ENCODE data around the gene RBM17. TPM values are rescaled to one million over a fixed set of nuclear protein-coding genes. Genes with fewer than 3 reads are reported as not detected.

RBM17 gene
- total RNA-seq, 6 donors from 2014 or later, result 67.6 to 192 (median 84.8) TPM

- peaks cover 0 to 14% (median 5%) of the 10 kb centered on the region in 4 donors for H3K4me1 ChIP-seq
- H3K36me3 ChIP-seq, result peaks cover 45 to 97% (median 57%) of the 10 kb centered on the region in 4 donors
- no peaks in the 10 kb centered on the region for H3K9me3 ChIP-seq
- H3K27ac ChIP-seq, result no peak overlapping the region
- peak in 1 of 2 donors; percentile 33 for TF ChIP-seq POLR2AphosphoS5 (IDR thresholded peaks at IDR 0.05)
- peak; percentile 54 to 82 (median 78) for TF ChIP-seq CTCF (IDR thresholded peaks at IDR 0.05)
- no peak for TF ChIP-seq EP300 (IDR thresholded peaks at IDR 0.05)
- no peak for TF ChIP-seq POLR2A (IDR thresholded peaks at IDR 0.05)
- WGBS, 2 donors, result 45 to 48% methylated on average over 12 of the region's 12 CpGs
- H3K4me3 ChIP-seq, result no peak overlapping the region
- peak in 1 of 2 donors; percentile 68 for ATAC-seq (ENCODE audit: low FRiP score in 2 of 2)
- no peak for DNase-seq
- H3K27me3 ChIP-seq, result no peaks in the 10 kb centered on the region
These were observed 20.0 kb downstream of the RBM17 start for GRCh38 chr10:6108631-6109443.

DNA sequence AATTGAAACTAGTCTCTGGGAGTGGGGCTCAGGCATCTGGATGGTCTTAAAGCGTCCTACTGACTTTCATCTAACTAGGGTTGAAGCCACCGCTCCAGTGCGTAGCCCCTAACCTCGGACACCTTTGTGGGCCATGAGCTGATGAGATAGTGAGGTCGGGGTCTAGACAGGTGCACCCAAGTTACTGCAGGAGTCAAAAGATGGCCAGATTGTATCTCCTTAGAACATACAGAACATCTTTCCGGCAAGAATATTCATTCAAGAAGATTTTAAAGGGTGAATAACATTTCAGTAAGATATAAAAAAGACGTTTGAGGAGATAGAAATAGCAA is 20.6 kb downstream of the RBM17 start:
- WGBS, 2 donors, result 83 to 89% methylated on average over 7 of the region's 7 CpGs
- DNase-seq (no peak), ATAC-seq (ENCODE audit: low FRiP score in 2 of 2) (no peak)
- Histone ChIP-seq H3K4me1 (peaks cover under 1 to 15% (median 5%) of the 10 kb centered on the region in 4 donors), H3K36me3 (peaks cover 51 to 99% (median 62%) of the 10 kb centered on the region in 4 donors), H3K4me3 (no peak overlapping the region), H3K27ac (no peak overlapping the region), H3K27me3 (no peaks in the 10 kb centered on the region), H3K9me3 (no peaks in the 10 kb centered on the region)
- no peak for TF ChIP-seq POLR2AphosphoS5 (IDR thresholded peaks at IDR 0.05)
- TF ChIP-seq CTCF (IDR thresholded peaks at IDR 0.05), result no peak
- TF ChIP-seq EP300 (IDR thresholded peaks at IDR 0.05), result no peak
- TF ChIP-seq POLR2A (IDR thresholded peaks at IDR 0.05), result no peak

GRCh38 chr10:6110136-6110535 is 21.3 kb downstream of the RBM17 start:
- H3K4me3 ChIP-seq, result no peak overlapping the region
- no peaks in the 10 kb centered on the region for H3K9me3 ChIP-seq
- peaks cover 48 to 99% (median 66%) of the 10 kb centered on the region in 4 donors for H3K36me3 ChIP-seq
- 86 to 91% methylated on average over 5 of the region's 5 CpGs for WGBS, 2 donors
- no peaks in the 10 kb centered on the region for H3K27me3 ChIP-seq
- H3K27ac ChIP-seq, result no peak overlapping the region
- DNase-seq, result no peak
- no peak for ATAC-seq (ENCODE audit: low FRiP score in 2 of 2)
- TF ChIP-seq POLR2A (IDR thresholded peaks at IDR 0.05), result no peak
- no peak for TF ChIP-seq POLR2AphosphoS5 (IDR thresholded peaks at IDR 0.05)
- TF ChIP-seq CTCF (IDR thresholded peaks at IDR 0.05), result no peak
- TF ChIP-seq EP300 (IDR thresholded peaks at IDR 0.05), result no peak
- peaks cover 6 to 22% (median 9%) of the 10 kb centered on the region in 4 donors for H3K4me1 ChIP-seq

DNA sequence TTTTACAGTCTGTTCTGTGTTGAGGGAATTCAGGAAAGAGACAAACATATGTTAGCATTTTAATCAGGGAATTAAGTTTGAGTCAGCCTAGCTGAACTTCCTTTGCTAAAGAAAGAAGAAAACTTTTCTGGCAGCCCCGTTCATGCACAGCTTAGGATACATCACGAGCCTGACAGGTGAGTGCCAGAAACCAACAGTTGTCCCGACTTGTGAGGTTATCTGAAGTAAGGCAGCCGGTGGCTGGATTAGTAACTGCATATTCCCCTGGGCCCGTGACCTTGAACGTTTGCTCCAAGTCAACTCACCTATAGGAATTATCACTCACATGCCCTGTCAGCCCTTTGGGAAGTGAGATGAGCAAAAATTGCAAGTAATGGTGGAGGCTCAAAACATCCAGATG is 24.1 kb downstream of the RBM17 start:
- H3K27ac ChIP-seq, result no peak overlapping the region
- no peaks in the 10 kb centered on the region for H3K9me3 ChIP-seq
- H3K4me3 ChIP-seq, result no peak overlapping the region
- ATAC-seq (ENCODE audit: low FRiP score in 2 of 2) (no peak), DNase-seq (no peak)
- H3K36me3 ChIP-seq, result peaks cover 47 to 90% (median 63%) of the 10 kb centered on the region in 4 donors
- TF ChIP-seq EP300 (IDR thresholded peaks at IDR 0.05), result no peak
- TF ChIP-seq POLR2AphosphoS5 (IDR thresholded peaks at IDR 0.05), result no peak
- no peak for TF ChIP-seq POLR2A (IDR thresholded peaks at IDR 0.05)
- TF ChIP-seq CTCF (IDR thresholded peaks at IDR 0.05), result no peak
- no peaks in the 10 kb centered on the region for H3K27me3 ChIP-seq
- WGBS, 2 donors, result 84 to 96% methylated on average over 6 of the region's 6 CpGs
- peaks cover 6 to 19% (median 12%) of the 10 kb centered on the region in 4 donors for H3K4me1 ChIP-seq
